D721Med (cell line): Measurements from ENCODE around the gene TRAF1.

Experiments used
- DNase-seq: peaks from one replicate; pipeline ENCODE4 v3.0.0; 2011; ENCODE audit warnings: low spot score; ENCODE audit not compliant: insufficient read length
- FAIRE-seq: peaks from 2 replicates; lab custom pipeline; 2011; peaks lifted over from hg19 to GRCh38; lab: Jason Lieb, UNC
- TF ChIP-seq, protein P1 (sequence below): IDR thresholded peaks from 2 replicates; pipeline ENCODE4 v1.5.1; 2012; ENCODE audit warnings: mild to moderate bottlenecking, control low read depth; ENCODE audit not compliant: insufficient read depth; ENCODE audit errors: missing control alignments

Gene TRAF1

DNA sequence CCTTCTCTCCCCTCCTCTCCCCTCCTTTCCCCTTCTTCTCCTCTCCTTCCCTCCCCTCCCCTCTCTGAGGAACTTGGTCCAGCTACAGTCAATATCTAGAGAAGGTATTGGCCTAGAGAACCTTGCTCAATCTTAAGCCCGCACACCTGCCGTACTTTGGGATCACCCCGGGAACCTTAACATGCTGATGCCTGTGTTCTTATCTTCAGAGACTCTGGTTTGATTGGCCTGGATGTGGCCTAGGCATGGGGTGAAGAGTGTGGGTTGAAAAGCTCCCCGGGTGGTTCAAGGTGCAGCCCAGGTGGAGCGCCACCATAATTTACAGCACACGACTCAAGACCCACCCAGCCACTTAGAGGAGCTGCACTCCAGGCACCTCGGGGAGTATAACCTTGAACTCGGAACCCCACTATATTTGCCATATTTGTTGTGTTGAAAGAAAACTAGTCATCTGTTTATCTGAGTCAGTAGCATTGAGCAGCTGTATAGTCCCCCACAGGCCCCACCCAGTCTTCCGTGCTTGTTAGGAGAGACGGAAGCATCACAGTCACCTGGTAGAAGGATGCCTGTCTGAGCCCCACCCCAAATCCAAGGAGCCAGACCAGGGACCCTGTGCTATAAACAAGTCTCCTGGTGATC is 35.2 kb downstream of the TRAF1 start:
- TF ChIP-seq, protein P1, sequence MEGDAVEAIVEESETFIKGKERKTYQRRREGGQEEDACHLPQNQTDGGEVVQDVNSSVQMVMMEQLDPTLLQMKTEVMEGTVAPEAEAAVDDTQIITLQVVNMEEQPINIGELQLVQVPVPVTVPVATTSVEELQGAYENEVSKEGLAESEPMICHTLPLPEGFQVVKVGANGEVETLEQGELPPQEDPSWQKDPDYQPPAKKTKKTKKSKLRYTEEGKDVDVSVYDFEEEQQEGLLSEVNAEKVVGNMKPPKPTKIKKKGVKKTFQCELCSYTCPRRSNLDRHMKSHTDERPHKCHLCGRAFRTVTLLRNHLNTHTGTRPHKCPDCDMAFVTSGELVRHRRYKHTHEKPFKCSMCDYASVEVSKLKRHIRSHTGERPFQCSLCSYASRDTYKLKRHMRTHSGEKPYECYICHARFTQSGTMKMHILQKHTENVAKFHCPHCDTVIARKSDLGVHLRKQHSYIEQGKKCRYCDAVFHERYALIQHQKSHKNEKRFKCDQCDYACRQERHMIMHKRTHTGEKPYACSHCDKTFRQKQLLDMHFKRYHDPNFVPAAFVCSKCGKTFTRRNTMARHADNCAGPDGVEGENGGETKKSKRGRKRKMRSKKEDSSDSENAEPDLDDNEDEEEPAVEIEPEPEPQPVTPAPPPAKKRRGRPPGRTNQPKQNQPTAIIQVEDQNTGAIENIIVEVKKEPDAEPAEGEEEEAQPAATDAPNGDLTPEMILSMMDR = no peak
- no peak for FAIRE-seq
- DNase-seq = no peak

DNA sequence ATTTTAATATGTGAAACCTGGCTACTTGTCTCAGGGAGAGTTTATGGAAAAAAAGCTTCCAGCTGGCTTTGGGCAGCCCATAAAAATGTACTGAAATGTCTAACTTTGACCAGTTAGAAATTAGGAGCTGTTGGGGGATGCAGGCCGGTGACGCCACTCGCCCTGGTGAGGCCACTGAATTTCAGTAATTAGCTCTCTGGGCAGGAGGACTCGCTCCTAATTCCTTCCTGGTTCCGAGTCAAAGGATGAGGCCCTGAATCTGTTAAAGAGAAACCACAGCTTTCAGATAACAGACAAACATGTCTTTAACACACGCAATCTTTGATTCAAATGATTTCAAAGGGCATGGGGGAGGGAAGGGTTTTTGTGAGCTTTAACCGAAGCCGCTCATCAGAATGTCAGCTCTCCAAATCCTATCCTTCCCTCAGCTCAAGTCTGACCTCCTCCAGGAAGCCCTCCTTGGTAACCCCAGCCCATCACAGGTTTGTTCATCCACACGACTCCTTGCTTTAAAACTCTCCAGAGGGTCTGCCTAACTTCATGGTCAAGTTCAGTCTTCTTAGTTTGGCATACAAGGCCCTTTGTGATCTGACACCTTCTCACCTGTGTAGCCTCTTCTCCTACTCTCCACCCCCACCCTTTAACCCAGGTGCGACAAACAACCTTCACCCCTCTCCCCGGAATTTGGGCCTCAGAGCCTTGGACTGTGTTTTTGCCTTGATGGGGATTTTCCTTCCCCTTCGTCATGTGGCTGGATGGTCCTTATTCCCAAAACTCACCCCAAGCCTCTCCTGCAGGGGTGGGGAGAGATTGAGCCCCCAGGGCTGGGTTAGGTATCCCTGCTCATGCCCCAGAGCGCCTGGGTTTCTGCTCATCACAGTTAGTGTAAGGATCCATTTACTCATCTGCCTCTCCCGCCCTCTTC is 36.0 kb downstream of the TRAF1 start:
- no peak for FAIRE-seq
- no peak for DNase-seq
- TF ChIP-seq, protein P1 = no peak

DNA sequence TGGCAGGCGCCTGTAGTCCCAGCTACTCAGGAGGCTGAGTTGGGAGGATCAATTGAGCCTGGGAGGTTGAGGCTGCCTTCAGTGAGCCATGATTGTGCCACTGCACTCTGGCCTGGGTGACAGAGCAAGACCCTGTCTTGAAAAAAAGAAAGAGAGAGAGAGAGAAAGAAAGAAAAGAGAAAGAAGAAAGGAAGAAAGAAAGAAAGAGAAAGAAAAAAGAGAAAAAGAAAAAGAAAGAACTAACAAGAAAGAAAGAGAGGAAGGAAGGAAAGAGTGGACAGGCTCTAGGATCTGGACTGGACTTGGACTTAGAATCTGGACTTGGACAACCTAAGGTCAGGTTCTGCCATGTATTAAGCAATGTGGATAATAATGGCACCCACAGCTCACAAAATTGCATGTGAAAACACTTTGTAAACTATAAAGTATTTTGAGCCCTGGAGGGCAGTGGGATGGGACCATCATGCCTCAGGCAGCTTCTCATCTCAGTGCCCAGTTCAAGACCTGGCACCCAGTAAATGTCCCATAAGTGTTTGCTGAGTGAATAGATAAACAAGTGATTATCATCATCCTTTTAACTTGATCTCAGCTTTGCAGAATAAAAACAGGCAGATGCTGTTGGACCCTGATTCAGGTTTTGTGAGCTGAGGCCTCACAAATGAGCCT is 36.9 kb downstream of the TRAF1 start:
- FAIRE-seq = no peak
- TF ChIP-seq, protein P1 = no peak

DNA sequence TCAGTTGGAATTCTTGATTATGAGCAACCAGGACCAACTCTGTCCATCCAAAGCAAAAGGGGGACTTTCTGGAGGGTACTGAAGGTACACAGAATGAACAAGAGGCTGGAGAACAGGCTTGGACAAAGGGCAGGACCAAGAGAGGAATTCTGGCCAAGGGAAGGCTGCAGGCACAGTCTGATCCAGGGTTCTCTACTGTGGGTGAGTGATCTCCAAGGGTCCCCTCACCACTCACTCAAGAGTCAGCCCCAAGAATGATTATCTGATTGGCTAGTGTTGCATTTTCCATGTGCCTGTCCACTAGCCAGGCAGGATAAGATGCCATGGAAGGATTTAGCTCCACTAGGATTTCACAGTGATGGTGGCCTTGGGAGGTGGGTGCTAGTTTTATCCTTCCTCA is 38.0 kb downstream of the TRAF1 start:
- DNase-seq (no peak), FAIRE-seq (no peak)
- TF ChIP-seq, protein P1 = no peak

More for the DNA sequence above, 36.9 kb downstream of the TRAF1 start:
- DNase-seq = no peak

DNA sequence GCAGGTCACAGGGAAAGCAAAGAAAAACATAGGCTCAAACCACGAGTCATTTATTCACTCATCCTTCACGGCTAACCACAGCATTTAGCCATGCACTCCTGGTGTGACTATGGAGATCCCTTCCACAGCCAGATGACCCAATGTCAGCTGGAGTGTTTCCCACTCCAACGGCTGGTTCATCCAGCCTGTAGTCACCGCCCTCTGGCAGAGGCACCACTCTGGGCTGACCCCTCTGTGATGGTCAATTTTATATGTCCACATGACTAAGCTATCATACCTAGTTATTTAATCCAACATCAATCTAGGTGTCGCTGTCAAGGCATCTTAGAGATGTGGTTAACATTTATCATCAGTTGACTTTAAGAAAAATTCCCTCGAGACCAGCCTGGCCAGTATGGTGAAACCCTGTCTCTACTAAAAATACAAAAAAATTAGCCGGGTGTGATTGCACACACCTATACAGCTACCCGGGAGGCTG is 40.1 kb downstream of the TRAF1 start:
- FAIRE-seq = no peak
- TF ChIP-seq, protein P1 = no peak
- no peak for DNase-seq

DNA sequence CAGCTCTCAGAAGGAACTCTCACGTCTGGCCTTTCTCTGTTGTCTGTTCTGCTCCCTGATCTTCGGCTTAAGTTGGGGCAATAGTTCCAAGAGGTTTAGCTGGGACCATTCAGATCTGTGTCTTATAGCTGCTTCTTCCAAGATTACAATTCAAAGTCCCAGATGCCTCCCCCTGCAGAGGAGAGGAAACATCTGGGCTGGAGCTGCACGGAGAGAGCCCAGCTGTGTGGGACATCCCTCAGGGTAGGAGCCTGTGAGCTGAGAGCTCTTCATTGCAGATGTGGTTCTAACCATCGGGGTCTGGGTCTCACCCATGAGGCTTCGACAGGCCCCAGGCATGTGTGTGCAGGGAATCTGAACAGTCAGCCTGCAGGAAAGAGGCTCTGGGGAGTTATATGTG is 40.6 kb downstream of the TRAF1 start:
- TF ChIP-seq, protein P1 = no peak
- DNase-seq (no peak), FAIRE-seq (no peak)
